ENCODE results near the gene LIN7C. TPM values are rescaled to one million over a fixed set of nuclear protein-coding genes. Genes with fewer than 3 reads are reported as not detected.

LIN7C gene
- total RNA-seq, 1 donor from 2014 or later: 34.1 TPM

DNA sequence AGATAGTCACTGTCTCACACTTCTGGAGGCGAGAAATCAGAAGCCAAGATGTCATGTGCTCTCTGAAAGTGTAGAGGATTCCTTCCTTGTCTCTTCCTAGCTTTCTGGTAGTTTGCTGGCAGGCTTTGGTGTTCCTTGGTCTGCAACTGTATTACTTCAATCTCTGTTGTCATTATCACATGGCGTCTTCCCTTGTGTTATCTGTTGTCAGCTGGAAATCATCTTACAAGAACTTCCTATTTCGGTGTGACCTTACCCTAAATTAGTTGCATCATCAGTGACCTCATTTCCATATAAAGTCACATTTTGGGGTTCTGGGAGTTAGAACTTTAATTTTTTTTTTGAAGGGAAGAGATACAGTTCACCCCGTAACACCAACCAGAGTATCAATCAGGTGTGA is 3.3 kb upstream of the LIN7C start:
- DNase-seq (ENCODE audit: low spot score): no peak

DNA sequence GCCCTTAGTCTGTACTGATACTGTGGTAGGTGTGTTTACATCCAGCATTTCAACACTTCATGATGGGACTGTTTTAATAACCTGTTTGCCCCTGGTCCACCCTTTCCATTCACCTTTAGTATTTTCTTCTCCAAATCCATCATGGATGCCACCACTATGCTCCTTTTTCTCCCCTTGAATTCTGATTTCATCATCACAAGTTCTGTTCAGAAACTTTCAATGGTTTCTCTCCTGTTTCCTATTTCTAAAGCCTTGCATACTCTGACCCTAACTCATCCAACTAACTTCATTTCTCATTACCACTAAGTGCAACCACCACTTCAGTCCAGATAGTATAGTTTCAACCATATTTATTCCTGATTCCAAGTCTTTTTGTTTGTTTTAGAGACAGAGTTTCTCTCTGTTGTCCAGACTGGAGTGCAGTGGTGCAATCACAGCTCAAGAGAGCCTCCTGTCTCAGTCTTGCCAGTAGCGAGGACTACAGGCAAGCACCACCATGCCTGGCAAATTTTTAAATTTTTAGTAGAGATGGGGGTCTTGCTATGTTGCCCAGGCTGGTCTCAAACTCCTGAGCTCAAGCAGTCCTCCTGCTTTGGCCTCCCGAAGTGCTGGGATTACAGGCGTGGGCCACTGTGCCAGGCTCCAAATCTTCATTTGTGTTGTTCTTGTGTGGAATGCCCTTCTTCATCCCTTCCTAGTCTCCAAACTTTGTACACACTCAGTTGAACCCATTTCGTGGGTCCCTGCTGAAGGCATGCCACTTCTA is 1.2 kb upstream of the LIN7C start:
- DNase-seq (ENCODE audit: low spot score): no peak

GRCh38 chr11:27505781-27506180 is 788 bp downstream of the LIN7C start:
- no peak for DNase-seq (ENCODE audit: low spot score)

GRCh38 chr11:27504205-27504604 is 2.4 kb downstream of the LIN7C start:
- no peak for DNase-seq (ENCODE audit: low spot score)

DNA sequence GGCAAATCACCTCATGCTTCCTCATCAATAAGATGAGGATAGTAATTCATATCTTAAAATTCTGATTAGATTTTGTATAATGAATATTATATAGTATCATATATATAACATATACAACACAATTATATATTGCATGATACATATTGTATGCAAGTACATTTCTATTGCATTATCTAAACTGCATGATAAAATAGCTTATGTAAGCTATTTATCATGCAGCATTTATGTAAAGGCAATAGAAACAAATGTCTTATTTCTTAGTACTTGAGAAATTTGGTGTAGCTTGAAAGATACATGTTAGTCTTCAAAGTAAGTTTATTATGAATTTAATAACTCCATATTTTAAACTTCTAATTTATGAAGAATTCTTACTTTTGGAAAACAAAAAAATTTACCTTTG is 5.5 kb downstream of the LIN7C start:
- no peak for DNase-seq (ENCODE audit: low spot score)

- no peak for DNase-seq (ENCODE audit: low spot score)
Measured at GRCh38 chr11:27497911-27498310, 8.7 kb downstream of the LIN7C start.

DNA sequence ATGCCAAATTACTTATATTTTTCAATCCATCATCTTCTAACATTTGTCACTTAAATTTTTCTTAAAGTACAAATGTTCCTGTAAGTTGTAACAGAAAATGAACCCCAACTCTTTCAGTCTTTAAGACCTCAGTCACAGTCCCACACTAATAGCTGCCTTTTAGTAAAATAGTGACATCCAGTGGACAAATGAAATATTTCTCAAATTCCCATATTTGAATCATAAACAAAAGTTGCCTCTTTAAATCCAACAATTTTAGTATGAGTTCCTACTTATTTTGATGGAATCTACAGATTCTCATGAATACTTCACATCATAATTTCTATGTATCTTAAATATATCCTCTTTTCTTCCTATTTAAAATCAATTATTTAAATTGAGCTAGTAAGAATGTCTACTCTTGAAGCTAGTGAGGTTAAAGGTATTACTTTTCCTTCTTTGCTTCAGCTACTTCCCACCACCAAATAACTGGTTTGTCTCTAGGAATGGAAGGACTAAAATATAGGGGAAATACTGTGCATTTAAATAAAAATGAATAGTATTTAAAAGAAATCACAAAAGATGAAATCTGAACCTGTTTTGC is 9.2 kb downstream of the LIN7C start:
- no peak for DNase-seq (ENCODE audit: low spot score)

GRCh38 chr11:27496461-27496860 is 10.1 kb downstream of the LIN7C start:
- no peak for DNase-seq (ENCODE audit: low spot score)

- DNase-seq (ENCODE audit: low spot score): no peak
Measured at GRCh38 chr11:27495710-27496300, 10.8 kb downstream of the LIN7C start.

- no peak for DNase-seq (ENCODE audit: low spot score)
Measured at GRCh38 chr11:27489092-27489491, 17.5 kb downstream of the LIN7C start.

DNA sequence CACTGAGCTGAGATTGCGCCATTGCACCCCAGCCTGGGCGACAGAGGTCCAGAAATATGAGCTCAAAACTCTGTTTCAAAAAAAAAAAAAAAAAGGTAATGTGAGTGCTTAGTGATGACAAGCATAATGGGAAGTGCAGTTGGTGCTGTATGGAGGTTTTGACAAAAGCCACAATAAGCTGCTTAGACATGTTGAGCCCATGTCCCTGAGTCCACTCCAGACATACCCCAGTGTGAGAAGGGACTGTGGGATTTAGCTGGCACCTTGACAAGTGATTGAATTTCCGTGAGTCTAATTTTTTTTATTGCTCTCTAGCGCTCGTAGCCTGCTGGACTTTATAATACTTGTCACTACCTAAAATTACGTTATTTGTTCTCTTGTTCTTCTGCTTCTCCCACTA is 18.9 kb downstream of the LIN7C start:
- no peak for DNase-seq (ENCODE audit: low spot score)

- DNase-seq (ENCODE audit: low spot score): peak; percentile 53
Measured at GRCh38 chr11:27485930-27486773, 20.4 kb downstream of the LIN7C start.

GRCh38 chr11:27482793-27483192 is 23.8 kb downstream of the LIN7C start:
- no peak for DNase-seq (ENCODE audit: low spot score)

DNA sequence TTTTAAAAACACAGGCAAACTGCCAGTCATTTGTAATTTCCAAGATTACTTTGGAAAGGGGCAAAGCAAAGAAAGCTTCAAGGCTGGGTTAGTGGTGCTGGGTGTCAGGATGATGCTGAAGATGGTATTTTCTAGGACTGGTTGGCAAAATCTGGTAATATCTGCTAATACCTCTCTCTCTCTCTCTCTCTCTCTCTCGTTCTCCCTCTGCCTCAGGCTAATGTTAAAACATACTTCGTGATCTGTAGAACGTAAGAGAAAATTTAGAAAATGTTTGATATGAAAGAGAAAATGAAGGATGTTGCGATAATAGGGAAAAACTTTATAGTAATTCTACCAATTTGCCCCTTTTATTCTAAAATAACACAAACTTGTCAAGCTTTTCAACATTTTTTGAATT is 24.6 kb downstream of the LIN7C start:
- no peak for DNase-seq (ENCODE audit: low spot score)

DNA sequence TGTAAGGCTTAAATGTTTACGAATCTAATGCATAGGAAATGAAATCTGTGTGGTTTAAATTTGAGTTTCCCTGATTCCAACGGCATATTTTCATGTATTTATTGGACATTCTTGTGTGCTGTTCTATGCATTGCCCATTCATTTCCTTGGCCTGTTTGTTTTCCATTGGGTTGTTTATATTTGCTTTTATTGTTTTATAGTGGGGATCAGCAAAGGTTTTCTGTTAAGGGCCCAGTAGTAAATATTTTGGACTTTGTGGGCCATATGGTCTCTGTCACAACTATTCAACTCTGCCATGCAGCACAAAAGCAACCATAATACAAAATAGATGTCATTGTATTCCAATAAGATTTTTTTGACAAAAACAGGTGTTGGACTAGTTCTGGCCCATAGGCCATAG is 28.7 kb downstream of the LIN7C start:
- DNase-seq (ENCODE audit: low spot score): no peak

DNA sequence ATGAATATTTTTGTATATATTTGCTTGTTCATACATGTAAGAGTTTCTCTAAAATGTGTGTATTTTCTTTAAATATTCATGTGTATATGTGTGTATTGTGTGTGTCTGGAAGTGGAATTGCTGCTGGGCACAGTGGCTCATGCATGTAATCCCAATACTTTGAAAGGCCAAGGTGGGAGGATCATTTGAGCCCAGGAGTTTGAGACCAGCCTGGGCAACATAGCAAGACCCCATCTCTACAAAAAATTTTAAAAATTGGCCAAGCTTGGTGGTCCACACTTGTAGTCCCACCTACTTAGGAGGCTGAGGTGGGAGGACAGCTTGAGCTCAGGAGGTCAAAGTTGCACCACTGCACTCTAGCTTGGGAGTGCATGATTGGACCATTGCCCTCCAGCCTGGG is 29.3 kb downstream of the LIN7C start:
- DNase-seq (ENCODE audit: low spot score): no peak

GRCh38 chr11:27475622-27476021 is 30.9 kb downstream of the LIN7C start:
- no peak for DNase-seq (ENCODE audit: low spot score)

DNA sequence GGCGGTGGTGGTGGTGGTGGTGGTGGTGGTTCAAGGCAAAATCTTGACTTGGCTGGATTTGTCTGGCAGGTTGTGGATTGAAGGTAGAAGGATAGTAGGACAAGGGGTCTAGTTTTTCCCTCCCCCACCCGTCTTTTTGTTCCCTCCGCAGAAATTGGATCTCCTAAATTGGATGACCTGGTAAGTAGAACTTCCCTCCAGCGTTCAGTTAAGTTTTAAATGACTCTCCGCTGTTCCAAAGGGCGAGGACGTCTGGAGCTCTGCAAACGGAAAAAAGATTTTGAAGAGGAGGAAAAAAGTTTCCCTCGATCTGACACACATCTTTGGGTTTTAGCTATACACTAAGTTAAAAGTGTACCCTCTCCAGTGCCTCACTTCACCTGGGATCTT is 33.6 kb downstream of the LIN7C start:
- DNase-seq (ENCODE audit: low spot score): no peak

DNA sequence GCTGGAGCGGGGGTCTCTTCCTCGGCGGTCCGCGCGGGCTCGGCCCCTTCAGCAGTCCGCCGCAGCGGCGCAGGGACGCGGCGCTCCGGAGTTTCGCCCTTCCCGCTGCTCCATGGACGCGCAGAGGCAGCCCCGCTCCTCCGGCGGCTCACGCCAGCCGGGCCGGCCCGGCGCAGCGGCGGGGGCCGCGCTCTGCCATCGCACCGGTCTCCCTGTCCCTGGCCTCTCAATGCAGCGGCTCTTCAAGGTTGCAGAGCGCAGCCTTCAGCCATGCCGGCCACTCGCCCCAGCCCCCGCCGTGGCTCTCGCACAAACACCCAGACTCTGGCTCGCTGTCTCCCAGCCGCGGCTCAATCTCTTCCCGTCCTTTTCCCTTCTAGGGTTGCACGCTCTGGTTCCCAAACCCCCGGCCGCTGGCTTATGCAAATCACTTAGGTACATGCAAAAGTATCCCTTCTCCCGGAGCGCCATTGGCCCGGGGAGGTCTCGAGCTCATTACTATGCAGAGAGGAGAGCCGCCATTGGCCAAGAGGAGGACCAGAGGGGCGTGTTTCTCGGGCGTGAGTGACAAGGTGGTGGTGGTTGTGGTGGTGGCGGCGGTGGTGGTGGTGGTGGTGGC is 34.1 kb downstream of the LIN7C start, which contains the start of gene LGR4:
Gene LGR4, minus strand, starts transcription at position 393 of the 619 bp plus-strand sequence. CDS start 488 bp downstream, outside the sequence.
- DNase-seq (ENCODE audit: low spot score): peak; percentile 95

DNA sequence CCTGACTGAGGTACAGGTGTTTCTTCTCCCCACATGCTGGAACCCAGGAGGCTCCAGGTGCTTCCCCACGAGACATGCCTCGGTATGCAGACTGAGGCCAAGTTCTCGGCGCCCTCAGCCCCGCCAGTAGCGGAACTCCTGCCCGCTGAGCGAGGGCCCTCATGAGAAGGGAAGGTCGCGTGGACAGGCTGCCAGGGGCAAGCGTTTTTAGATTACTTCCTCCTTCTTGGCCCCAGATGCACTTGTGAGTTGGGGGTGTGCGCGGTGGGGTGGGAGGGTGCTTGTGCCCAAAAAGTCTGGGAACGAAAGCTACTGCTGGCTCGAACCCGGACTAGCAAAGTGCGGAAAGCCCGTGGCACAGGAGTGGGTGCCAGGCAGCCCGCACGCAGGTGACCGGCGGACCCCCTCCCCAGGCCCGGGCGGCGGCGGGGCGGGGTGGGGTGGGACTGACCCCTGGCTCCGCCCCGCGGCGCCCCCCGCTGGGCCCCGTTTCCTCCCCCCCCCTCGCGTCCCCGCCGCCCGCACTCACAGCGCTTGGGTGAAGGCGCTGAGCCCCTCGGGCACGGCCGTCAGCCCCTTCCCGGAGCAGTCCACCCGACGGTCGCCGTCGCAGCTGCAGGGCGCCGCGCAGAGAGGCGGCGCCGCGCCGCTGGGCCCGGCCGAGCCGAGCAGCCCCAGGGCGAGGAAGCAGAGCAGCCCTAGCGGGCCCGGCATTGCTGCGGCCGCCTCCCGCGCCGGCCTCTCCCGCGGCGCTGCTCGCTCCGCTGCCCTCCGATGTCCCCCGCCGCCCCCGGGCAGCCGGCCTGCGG is 34.8 kb downstream of the LIN7C start:
- peak; percentile 42 for DNase-seq (ENCODE audit: low spot score)
